Stimulated activated CD8-positive, alpha-beta memory T cell treated with anti-CD3 and anti-CD28 coated beads, Interleukin-7, amount 100 ng/mL, for 48 hours (primary cell): Measurements from ENCODE around the gene SPEM3.

Experiments
- DNase-seq, 2 donors: peaks; one replicate each; pipeline ENCODE4 v3.0.0-alpha.2; 2020; ENCODE audit warnings: low read depth in 1 of 2; ENCODE audit errors: extremely low read depth in 1 of 2

Gene SPEM3

DNA sequence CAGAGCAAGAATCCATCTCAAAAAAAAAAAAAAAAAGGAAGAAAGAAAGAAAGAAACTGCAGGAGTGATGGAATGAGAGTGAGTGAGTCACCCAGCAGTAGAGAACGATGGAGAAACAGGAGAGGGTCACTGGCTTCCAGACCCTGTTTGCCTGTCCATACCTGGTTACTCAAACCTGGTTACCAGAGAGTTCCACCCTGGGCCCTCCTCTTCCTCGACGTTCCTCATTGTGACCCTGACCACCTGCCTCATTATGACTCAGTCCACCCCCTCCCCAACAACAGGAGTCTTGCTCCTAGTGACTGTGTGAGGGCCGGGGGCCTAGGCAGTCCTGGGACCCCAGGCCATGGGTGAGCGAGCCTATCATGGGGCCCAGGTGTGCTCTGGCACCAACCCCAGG, at the start of gene SPEM3:
SPEM3 (plus strand) TSS at position 301 of the 400 bp plus-strand sequence; CDS start at position 347, 46 bp downstream.
- DNase-seq: no peak

DNA sequence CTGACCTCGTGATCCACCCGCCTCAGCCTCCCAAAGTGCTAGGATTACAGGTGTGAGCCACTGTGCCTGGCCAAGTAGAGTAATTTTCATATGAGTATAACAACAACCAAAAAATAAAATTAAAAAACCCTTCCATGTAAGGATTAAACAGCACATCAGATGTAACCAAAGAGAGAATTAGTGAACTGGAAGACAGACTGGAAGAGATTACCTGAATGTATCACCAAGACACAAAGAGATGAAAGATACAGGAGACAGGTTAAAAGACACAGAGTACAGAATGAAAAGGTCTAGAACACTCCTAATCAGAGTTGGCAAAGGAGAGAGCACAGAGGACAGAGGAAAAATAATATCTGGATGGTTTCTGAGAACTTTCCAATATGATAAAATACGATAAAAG, 49.5 kb upstream of the SPEM3 start:
- DNase-seq: no peak

DNA sequence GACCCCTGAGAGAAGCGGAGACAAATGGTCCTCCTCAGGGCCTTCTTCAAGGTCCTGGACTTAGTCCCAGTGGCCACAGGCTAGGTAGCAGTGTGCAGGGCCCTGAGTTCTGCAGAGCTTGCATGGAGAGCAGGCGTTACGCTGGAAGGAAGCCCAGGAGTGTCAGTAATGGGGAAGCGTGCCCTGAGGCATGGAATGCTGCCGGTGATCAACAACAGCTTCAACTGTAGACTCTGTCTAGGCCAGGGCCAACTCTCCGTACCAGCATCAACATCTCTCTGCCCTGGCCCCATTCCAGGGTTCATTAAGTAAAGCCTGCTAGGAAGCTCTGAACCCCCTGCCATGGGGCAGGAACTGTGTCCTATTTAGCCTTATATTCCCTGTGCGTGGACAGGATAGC, 48.3 kb upstream of the SPEM3 start:
- no peak for DNase-seq

DNA sequence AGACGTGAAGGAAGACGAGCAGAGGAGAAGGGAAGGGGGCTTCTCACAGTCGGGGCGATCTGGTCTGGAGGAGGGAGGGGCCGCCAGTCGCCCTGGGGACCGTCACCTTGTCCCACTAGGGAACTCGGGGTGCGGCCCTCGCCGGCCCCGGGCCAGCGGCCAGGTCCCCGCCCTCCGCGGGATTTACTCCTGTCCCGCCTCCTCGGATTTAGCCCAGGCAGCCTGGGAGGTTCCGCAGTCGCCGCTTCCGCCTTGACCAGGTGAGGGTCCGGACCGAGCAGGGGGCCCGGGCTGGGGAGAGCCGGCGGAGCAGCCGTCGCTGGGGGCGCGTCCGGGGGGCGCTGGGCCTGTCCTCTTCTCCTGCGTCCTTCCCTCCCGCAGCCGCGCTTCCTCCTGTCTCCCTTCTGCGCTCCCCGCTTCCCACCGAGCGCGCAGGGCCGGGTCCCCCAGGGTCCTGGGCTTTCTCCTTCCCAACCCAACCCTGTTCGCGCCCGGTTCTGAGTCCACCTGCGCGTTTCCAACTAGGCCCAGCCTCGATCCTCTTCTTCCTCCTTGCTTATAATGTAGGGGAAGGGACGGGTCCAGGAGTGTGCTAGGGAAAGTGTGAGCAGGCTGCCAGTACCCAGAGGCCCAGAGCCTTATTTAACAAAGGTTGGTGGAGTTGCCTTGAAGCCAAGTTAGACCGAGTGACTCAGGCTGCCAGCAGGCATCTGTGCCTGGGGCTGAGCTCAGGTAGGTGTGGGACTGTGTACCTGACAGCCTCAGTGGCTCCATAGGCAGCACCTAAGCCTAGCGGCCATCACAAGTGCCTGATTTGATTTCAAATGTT, 47.6 kb upstream of the SPEM3 start, which contains the start of gene TNK1:
TNK1 (plus strand) TSS at position 235 of the 829 bp plus-strand sequence. CDS start 1,838 bp downstream, outside the sequence.
- no peak for DNase-seq

DNA sequence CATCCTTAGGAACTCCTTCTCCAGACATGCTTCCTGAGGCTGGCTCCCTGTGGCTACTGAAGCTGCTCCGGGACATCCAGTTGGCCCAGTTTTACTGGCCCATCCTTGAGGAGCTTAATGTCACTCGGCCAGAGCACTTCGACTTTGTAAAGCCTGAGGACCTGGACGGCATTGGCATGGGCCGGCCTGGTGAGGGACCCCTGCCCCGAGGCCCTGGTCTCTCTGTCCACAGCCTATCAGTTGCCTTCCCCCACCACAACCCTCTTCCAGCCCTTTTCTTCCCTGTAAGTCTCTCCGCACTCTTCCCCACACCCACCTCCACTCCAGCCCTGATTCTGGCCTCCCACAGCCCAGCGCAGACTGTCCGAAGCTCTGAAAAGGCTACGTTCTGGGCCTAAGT, 45.8 kb upstream of the SPEM3 start:
- no peak for DNase-seq

DNA sequence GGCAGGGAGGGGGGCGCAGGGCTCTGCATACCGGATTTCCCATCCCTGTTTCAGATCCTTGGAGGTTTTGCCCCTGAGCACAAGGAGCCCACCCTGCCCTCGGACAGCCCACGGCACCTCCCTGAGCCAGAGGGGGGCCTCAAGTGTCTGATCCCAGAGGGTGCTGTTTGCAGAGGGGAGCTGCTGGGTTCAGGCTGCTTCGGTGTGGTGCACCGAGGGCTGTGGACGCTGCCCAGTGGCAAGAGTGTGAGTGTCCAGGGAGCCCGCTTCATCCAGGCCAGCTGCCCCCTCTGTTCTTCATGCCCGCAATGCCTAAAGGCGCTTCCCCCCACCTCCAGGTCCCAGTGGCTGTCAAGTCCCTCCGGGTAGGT, 45.3 kb upstream of the SPEM3 start:
- DNase-seq: no peak

DNA sequence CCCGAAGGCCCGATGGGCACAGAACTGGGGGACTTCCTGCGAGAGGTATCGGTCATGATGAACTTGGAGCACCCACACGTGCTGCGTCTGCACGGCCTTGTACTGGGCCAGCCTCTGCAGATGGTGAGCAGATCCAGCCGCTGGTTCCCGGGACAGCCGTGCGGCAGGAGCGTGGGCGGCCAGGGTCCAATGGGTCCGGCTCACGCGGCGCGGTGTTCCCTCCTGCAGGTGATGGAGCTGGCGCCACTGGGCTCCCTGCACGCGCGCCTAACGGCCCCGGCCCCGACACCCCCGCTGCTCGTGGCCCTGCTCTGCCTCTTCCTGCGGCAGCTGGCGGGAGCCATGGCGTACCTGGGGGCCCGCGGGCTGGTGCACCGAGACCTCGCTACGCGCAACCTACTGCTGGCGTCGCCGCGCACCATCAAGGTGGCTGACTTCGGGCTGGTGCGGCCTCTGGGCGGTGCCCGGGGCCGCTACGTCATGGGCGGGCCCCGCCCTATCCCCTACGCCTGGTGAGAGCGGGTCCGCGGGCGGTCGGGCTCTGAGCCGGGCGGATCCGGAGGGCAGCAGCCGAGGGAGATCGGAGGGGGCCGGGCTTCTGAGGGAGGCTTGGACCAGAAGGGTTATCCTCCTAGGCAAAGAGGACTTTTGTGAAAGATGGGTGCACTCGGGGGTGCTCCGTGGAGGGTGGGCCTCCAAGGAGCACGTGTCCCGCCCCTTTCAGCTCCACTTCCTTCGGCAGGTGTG, 44.7 kb upstream of the SPEM3 start:
- DNase-seq: peak; percentile 54 to 62

DNA sequence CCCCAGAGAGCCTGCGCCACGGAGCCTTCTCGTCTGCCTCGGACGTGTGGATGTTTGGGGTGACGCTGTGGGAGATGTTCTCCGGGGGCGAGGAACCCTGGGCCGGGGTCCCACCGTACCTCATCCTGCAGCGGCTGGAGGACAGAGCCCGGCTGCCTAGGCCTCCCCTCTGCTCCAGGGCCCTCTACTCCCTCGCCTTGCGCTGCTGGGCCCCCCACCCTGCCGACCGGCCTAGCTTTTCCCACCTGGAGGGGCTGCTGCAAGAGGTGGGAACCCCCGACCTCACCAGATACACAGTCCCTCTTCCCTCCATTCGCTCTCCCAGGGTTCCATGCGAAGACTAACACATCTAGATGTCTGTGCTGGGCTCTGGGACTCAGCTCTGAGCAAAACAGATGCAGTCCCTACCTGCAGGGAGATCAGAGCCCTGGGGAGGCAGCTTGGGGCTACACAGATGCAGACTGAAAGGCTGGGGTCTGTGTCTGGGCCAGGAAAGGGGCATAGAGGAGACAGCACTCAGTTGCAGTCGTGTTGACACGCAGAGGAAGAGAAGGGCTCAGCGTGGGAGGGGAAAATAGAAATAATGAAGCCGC, 44.1 kb upstream of the SPEM3 start:
- DNase-seq: no peak

DNA sequence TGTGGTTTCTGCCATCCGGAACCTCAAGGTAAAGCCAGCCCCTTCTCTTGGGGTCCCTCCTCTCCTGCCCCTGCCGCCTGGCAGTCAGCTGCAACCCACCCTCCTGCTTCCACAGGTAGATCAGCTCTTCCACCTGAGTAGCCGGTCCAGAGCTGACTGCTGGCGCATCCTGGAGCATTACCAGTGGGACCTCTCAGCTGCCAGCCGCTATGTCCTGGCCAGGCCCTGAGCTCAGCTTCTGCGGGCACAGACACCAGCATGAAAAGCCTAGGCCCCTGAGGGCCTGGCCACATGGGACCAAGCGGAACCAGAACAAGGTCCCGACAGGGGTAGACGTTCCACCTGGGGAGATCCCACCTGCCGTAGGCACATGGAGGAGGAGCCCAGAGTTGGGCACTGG, 39.8 kb upstream of the SPEM3 start:
- no peak for DNase-seq

DNA sequence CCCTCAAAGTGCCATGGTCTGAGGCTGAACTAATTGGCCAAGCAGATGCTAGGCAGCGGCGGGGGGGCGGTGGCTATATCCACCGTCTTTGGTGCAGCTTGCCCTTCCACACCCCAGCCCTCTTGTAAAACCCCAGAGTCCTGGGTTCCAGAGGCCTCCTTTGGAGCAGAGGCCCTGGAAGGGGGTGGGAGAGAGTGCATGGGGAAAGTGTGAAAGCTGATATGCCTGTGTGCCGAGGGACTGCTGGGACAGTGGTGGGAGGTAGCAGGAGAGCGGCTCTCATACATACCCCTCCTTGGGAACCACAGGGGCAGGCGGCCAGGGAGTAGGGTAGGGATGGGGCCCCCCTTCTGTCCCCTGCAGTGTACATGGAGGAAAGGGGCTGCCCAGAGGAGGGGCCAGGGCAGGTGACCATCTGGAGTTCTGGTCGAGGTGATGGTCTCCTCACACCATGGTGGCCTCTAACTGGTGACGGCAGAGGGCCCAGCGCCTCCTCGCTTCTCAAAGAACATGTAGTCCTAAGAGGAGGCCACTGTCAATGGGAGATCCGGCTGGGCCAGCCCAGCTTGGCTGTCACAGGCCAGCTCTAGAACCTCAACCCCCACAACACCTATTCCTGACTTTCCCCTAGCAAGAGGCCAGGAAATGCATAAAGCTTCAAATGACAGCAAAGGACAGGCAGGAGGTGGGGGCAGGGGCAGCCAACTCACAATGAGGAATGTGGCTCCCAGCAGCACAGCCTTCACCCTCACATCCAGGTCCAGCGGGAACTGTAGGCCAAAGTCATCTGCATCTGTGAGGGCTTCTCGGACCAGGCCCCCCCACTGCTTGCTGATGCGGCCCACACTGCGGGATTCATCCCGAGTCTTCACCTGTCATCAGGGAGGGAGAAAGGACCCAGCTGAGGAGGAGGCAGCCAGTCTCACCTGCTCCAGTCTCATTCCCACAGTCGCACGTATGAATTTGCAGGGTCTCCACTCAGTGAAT, 38.4 kb upstream of the SPEM3 start:
- DNase-seq: no peak

DNA sequence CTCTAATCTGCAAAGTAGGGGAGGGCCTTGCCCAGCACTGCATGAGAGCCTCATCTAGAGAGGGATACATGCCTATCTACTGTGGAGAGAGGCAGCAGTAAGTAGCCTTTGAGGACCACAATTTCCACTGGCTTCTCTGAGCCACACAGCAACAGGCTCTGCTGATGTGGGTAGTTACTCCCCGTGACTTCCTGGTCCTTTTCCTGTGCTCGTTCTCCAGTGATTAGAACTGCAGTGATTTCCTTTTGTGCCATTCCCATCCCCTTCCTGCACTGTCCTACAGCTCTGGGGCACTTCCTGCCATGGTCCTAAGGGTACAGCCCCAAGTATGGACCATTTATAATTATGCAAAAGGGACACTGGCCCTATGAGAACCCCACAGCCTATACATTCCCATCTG, 37.4 kb upstream of the SPEM3 start:
- DNase-seq: no peak

DNA sequence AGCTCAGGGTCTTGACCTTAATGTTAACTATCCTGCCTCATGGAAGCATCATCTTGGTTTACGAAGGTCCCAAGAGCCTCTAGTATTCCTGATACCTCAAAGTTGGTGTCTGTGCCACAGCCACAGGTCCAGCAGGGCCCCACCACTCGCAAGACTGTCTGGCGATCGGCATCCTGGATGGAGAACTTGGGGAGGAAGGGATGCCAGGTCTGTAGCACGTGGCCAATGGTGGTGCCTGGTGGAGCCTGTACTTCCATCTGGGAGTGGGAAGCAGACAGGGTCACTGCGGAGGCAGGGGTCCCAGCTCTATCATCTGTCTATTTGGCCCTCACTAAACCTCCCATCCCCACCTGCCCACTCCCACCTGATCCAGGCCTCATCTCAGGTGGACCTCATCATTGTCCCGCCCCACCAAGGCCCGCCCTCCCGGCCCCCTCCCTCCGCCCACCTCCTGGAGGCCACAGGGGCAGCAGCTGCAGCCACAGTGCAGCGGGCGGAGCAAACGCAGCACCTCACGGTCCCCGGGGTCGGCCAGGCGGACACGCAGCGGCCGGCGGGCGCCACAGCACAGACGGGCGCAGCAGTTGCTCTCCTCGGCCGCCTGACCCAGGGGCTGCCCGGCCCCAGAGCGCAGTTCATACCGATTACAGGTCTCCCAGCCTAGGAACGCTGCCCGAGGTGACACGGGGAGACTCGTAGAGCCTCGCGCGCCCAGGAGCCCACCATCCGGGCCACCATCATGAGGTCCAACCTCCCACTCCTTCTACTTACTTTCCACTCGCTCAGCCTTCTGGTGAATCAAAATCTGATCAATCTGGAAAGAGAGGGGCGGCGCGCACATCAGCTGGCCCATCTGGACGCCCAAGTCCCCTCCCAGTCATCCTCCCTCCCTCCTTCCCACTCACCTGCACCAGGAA, 35.7 kb upstream of the SPEM3 start:
- DNase-seq: no peak

DNA sequence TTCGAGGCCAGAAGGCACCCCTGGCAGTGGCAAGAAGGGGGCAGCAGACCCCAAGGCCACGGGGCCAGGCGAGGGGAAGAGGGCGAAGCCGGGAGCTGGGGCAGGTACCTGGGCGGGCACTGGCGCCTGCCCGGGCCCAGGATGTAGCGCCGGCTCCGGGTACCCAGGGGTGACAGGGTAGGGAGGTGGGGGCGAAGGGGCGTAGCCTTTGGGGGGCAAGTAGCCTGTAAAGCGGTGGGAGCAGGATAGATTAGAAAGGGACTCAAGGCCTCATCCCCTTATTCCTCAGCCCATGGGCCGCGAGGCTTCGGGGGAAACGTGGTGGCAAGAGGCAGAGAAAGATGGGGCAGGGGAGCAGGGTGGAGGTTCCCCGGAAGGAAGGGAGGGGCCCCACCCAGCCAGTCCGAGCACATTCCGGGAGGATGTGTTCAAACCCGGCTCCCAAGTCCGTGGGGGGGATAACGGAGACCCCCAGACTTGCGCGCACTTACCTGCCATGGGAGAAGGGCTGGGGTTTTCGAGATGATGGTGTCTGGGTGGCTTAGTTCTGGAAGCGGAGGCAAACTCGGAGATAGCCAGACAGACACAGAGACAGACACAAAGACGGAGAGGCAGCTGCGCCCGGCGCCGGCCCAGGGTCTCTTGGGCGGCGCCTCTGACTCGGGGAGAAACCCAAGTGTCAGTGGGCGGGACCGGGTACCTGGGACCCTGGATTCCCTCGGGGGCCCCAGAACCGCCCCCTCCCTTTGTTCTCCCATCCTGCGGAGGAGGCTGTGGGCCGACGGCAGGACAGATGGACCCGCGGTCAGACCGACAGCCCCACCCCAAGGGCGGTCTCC, 34.8 kb upstream of the SPEM3 start:
- peak in 1 of 2 donors; percentile 42 for DNase-seq

DNA sequence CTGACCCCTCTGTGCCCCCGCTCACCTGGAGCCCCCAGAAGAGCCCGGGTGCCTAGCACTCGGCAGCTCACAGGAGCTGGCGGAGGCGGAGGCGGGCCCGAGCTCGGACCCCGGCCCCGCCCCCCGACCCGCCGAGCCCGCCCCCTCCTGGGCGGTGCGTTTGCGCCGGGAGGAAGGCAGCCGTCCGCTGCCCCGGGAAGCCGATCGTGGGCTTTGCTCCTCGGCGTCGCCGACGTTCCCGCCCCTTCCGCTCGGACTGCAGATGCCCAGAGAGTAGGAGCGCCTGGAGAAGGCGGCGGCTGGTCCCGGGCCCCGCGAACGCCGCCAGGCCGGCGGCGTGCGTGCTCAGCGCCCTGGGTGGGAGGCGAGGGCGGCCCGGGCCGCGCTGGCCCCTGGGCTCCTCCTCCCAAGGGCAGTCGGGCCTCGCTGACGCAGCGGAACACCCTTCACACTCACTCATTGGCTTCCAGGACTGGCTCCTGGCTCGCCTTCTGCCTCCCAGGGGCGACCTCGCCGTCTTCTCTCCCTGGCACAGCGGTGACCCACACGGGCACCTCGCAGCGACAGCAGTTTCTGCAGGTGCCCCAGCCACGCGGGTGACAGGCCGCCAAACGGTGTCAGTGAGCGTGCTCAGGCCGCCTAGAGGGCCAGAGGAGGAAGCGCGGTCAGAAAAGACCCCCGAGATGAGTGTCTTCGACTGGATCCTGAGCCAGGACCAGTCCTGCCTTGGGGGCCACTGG, 34.0 kb upstream of the SPEM3 start, which contains the start of gene PLSCR3:
PLSCR3 (minus strand) TSS at position 74 of the 740 bp plus-strand sequence. CDS start 415 bp downstream, outside the sequence.
- peak; percentile 72 to 81 for DNase-seq

DNA sequence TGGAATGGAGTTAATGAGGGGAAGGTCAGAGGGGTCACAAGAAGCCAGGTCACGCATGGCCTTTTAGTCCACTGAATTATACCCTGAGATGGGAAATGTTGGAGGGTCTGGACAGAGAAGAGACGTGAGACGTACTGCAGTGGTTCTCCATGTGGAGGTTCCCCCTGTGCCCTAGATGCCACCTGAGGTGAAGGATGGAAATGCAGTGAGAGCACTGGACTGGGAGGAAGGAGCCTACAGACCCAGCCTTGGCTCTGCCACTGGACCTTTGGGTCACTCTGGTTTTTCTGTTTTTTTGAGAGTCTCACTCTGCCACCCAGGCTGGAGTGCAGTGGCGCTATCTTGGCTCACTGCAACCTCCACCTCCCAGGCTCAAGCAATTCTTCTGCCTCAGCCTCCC, 32.5 kb upstream of the SPEM3 start:
- no peak for DNase-seq

DNA sequence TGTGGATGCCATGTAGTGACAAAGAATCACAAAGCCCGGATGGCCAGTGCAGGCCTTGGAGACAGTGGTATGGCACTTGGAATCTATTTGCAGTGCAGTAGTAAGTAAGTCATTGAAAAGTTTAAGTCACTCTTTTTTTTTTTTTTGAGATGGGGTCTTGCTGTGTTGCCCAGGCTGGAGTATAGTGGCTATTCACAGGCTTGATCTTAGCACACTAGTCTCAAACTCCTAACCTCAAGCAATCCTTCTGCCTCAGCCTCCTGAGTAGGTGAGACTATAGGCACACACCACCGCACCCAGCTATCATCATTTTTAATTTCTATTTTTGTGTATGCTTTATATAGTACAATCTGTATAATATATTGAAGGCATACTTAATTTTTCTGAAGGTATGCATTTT, 30.0 kb upstream of the SPEM3 start:
- no peak for DNase-seq

DNA sequence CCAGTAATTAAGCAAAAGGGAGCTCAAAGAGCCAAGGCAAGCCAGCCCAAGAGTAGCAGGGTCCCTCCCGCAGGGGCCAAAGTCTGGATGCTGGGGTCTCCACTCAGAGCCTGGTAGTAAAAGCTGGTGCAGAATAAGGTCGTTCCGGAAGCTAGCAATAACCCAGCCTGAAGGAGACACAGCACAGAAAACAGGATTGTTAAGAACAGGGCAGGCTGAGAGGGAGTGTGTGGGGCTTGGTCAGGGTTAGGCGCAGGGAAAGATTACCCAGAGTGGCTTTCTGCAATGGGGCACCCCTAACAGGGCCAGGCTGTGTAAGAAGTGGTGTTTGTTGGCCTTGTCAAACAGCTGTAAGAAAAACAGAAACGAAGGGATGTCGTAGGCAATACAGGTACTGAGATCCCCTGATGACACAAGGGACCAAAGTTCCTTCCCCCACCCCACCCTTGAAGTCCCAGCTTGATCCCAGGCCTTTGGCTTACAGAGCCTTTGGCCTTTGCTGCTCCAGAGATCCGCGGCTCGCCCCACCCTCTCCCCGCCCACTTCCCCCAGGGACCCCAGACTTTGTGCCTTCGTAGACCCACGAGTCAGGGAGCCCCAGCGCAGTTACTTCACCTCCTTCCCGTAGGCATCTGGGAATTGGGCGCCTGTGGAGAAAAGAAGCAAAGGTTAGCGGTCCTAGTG, 25.5 kb upstream of the SPEM3 start:
- no peak for DNase-seq

DNA sequence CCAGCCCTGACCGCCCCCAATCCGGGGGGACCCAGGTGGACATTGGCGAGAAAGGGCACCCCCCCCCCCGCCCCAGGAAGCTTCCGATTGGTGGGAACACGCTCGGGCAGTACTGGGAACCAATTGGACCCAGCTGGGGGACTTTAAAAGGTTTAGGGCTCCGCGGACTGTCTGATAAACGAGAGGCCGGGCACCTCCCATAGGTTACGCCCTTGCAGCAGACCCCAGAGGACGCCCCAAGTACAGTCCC, 25.0 kb upstream of the SPEM3 start:
- DNase-seq: peak in 1 of 2 donors; percentile 15
